Measurements from ENCODE around the gene TBC1D14. TPM values are rescaled to one million over a fixed set of nuclear protein-coding genes. Genes with fewer than 3 reads are reported as not detected.

TBC1D14 gene
- total RNA-seq, 1 experiment from 2014 or later, result 16.7 TPM

- H3K9me3 ChIP-seq (replicated peaks), result no peaks in the 10 kb centered on the region
- H3K36me3 ChIP-seq, result no peaks in the 10 kb centered on the region
- no peak for DNase-seq (ENCODE audit: low read depth in 1 of 2, low spot score in 2 of 2)
- no peaks in the 10 kb centered on the region for H3K27me3 ChIP-seq (replicated peaks)
- H3K4me3 ChIP-seq, result no peak overlapping the region
- peaks cover 20% of the 10 kb centered on the region for H3K4me1 ChIP-seq (replicated peaks)
- H3K27ac ChIP-seq, result no peak overlapping the region
These were observed 28.1 kb downstream of the TBC1D14 start for GRCh38 chr4:6937754-6938153.

- Histone ChIP-seq H3K9me3 (replicated peaks) (no peaks in the 10 kb centered on the region), H3K4me1 (replicated peaks) (peaks cover 25% of the 10 kb centered on the region), H3K4me3 (no peak overlapping the region), H3K27ac (no peak overlapping the region), H3K36me3 (no peaks in the 10 kb centered on the region), H3K27me3 (replicated peaks) (no peaks in the 10 kb centered on the region)
- no peak for DNase-seq (ENCODE audit: low read depth in 1 of 2, low spot score in 2 of 2)
These were observed 28.6 kb downstream of the TBC1D14 start for GRCh38 chr4:6938237-6938636.

- no peaks in the 10 kb centered on the region for H3K9me3 ChIP-seq (replicated peaks)
- H3K4me1 ChIP-seq (replicated peaks), result peaks cover 29% of the 10 kb centered on the region
- no peaks in the 10 kb centered on the region for H3K36me3 ChIP-seq
- H3K4me3 ChIP-seq, result no peak overlapping the region
- no peak overlapping the region for H3K27ac ChIP-seq
- DNase-seq (ENCODE audit: low read depth in 1 of 2, low spot score in 2 of 2), result no peak
- H3K27me3 ChIP-seq (replicated peaks), result no peaks in the 10 kb centered on the region
These were observed 29.1 kb downstream of the TBC1D14 start for GRCh38 chr4:6938647-6939271.

GRCh38 chr4:6939761-6940743, 30.4 kb downstream of the TBC1D14 start:
- Histone ChIP-seq H3K27me3 (replicated peaks) (no peaks in the 10 kb centered on the region), H3K27ac (no peak overlapping the region), H3K4me3 (no peak overlapping the region), H3K4me1 (replicated peaks) (peaks cover 34% of the 10 kb centered on the region), H3K36me3 (no peaks in the 10 kb centered on the region), H3K9me3 (replicated peaks) (no peaks in the 10 kb centered on the region)
- DNase-seq (ENCODE audit: low read depth in 1 of 2, low spot score in 2 of 2), result no peak

- Histone ChIP-seq H3K27ac (no peak overlapping the region), H3K36me3 (no peaks in the 10 kb centered on the region), H3K9me3 (replicated peaks) (no peaks in the 10 kb centered on the region), H3K4me3 (no peak overlapping the region), H3K27me3 (replicated peaks) (no peaks in the 10 kb centered on the region), H3K4me1 (replicated peaks) (peaks cover 30% of the 10 kb centered on the region)
- no peak for DNase-seq (ENCODE audit: low read depth in 1 of 2, low spot score in 2 of 2)
These were observed 31.1 kb downstream of the TBC1D14 start for GRCh38 chr4:6940744-6941137.

GRCh38 chr4:6941796-6942195, 32.2 kb downstream of the TBC1D14 start:
- peak overlapping the region; percentile 90 for H3K27ac ChIP-seq
- H3K36me3 ChIP-seq, result no peaks in the 10 kb centered on the region
- DNase-seq (ENCODE audit: low read depth in 1 of 2, low spot score in 2 of 2), result no peak
- H3K27me3 ChIP-seq (replicated peaks), result no peaks in the 10 kb centered on the region
- H3K4me1 ChIP-seq (replicated peaks), result peaks cover 30% of the 10 kb centered on the region
- no peaks in the 10 kb centered on the region for H3K9me3 ChIP-seq (replicated peaks)
- no peak overlapping the region for H3K4me3 ChIP-seq

- H3K4me1 ChIP-seq (replicated peaks), result peaks cover 30% of the 10 kb centered on the region
- DNase-seq (ENCODE audit: low read depth in 1 of 2, low spot score in 2 of 2), result peak; percentile 57 to 78
- H3K4me3 ChIP-seq, result no peak overlapping the region
These were observed 32.7 kb downstream of the TBC1D14 start for GRCh38 chr4:6942238-6942800.

GRCh38 chr4:6943012-6943884, 33.6 kb downstream of the TBC1D14 start:
- no peak overlapping the region for H3K4me3 ChIP-seq
- no peaks in the 10 kb centered on the region for H3K36me3 ChIP-seq
- peak overlapping the region; percentile 90 for H3K27ac ChIP-seq
- no peaks in the 10 kb centered on the region for H3K27me3 ChIP-seq (replicated peaks)
- DNase-seq (ENCODE audit: low read depth in 1 of 2, low spot score in 2 of 2), result peak in 1 of 2 experiments; percentile 11
- no peaks in the 10 kb centered on the region for H3K9me3 ChIP-seq (replicated peaks)
- peaks cover 30% of the 10 kb centered on the region for H3K4me1 ChIP-seq (replicated peaks)

More at GRCh38 chr4:6942238-6942800, 32.7 kb downstream of the TBC1D14 start:
- peak overlapping the region; percentile 90 for H3K27ac ChIP-seq
- H3K9me3 ChIP-seq (replicated peaks), result no peaks in the 10 kb centered on the region
- H3K36me3 ChIP-seq, result no peaks in the 10 kb centered on the region
- H3K27me3 ChIP-seq (replicated peaks), result no peaks in the 10 kb centered on the region

- Histone ChIP-seq H3K9me3 (replicated peaks) (no peaks in the 10 kb centered on the region), H3K36me3 (no peaks in the 10 kb centered on the region), H3K4me3 (no peak overlapping the region), H3K27ac (no peak overlapping the region), H3K4me1 (replicated peaks) (peaks cover 30% of the 10 kb centered on the region), H3K27me3 (replicated peaks) (no peaks in the 10 kb centered on the region)
- no peak for DNase-seq (ENCODE audit: low read depth in 1 of 2, low spot score in 2 of 2)
These were observed 34.2 kb downstream of the TBC1D14 start for GRCh38 chr4:6943885-6944225.

GRCh38 chr4:6944301-6945051, 34.9 kb downstream of the TBC1D14 start:
- DNase-seq (ENCODE audit: low read depth in 1 of 2, low spot score in 2 of 2), result no peak
- Histone ChIP-seq H3K4me1 (replicated peaks) (peaks cover 30% of the 10 kb centered on the region), H3K36me3 (no peaks in the 10 kb centered on the region), H3K27me3 (replicated peaks) (no peaks in the 10 kb centered on the region), H3K9me3 (replicated peaks) (no peaks in the 10 kb centered on the region), H3K27ac (no peak overlapping the region), H3K4me3 (no peak overlapping the region)

- H3K9me3 ChIP-seq (replicated peaks), result no peaks in the 10 kb centered on the region
- no peak overlapping the region for H3K4me3 ChIP-seq
- H3K4me1 ChIP-seq (replicated peaks), result peaks cover 30% of the 10 kb centered on the region
- no peaks in the 10 kb centered on the region for H3K27me3 ChIP-seq (replicated peaks)
- H3K27ac ChIP-seq, result no peak overlapping the region
- no peaks in the 10 kb centered on the region for H3K36me3 ChIP-seq
- DNase-seq (ENCODE audit: low read depth in 1 of 2, low spot score in 2 of 2), result no peak
These were observed 35.4 kb downstream of the TBC1D14 start for GRCh38 chr4:6945052-6945409.

- no peaks in the 10 kb centered on the region for H3K36me3 ChIP-seq
- no peak overlapping the region for H3K27ac ChIP-seq
- peaks cover 25% of the 10 kb centered on the region for H3K4me1 ChIP-seq (replicated peaks)
- no peak for DNase-seq (ENCODE audit: low read depth in 1 of 2, low spot score in 2 of 2)
- H3K27me3 ChIP-seq (replicated peaks), result no peaks in the 10 kb centered on the region
- no peaks in the 10 kb centered on the region for H3K9me3 ChIP-seq (replicated peaks)
- H3K4me3 ChIP-seq, result no peak overlapping the region
These were observed 36.9 kb downstream of the TBC1D14 start for GRCh38 chr4:6946497-6946896.

- Histone ChIP-seq H3K4me1 (replicated peaks) (peaks cover 11% of the 10 kb centered on the region), H3K27me3 (replicated peaks) (no peaks in the 10 kb centered on the region), H3K4me3 (no peak overlapping the region), H3K27ac (no peak overlapping the region), H3K9me3 (replicated peaks) (no peaks in the 10 kb centered on the region), H3K36me3 (no peaks in the 10 kb centered on the region)
- DNase-seq (ENCODE audit: low read depth in 1 of 2, low spot score in 2 of 2), result no peak
These were observed 38.5 kb downstream of the TBC1D14 start for GRCh38 chr4:6948134-6948460.
